NK-92 (cell line): Measurements from ENCODE around the gene ARHGAP26.

Experiments
- DNase-seq: peaks from one replicate; lab custom pipeline; 2025; ENCODE audit not compliant: unreplicated experiment; lab: John Stamatoyannopoulos, UW

ARHGAP26 gene

DNA sequence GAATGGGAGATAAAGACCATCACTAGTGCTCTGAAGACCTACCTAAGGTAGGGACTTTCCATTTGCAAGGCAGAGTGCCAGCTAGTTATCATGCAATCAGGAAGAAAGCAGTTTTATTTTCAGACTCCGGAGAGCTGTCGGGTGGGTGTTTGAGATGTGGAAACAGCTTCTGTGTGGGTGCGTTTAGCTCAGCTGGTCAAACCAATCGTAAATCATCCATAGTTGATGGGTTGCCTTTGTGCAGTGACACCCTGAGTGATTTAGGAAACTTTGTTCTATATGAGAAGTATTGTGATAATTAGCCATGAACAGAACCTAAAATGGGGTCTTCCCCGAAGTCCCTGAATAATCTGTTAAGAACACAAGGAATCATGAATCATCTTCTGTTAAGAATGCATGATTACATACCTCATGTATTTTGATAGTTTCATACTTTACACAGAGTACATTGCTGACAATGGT lies 284.3 kb downstream of the ARHGAP26 start:
- DNase-seq: no peak

DNA sequence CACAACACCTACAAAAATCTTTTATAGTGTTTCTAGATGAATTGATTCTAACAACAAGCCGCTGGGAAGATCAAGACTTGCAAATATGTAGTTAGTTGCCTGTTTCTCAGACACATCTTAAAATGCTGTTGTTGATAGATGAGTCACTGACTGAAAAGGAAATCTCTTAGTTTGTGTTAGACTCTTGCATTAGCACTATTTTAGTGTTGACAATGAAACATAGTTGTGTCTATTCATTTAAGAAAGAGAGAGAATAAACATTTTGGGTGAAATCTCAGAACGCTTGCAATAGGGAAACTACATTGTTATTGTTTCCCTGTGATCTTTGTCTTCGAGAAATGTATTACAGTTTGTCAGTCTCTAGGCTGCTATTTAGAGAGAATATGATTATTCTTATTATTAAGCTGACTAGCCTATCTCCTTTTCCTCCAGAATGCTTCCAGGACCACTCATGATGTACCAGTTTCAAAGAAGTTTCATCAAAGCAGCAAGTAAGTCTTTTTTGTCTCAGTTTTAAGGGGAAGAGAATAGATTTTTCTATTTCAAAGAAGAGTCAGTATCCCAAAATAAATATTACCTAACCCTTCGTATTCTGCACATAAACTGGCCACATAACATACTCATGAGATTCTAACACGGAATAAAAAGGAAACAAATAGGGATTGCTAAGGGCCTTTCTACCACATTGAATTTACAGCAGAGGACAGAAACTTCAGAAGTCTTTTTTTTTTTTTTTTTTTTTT lies 285.6 kb downstream of the ARHGAP26 start:
- DNase-seq: no peak

DNA sequence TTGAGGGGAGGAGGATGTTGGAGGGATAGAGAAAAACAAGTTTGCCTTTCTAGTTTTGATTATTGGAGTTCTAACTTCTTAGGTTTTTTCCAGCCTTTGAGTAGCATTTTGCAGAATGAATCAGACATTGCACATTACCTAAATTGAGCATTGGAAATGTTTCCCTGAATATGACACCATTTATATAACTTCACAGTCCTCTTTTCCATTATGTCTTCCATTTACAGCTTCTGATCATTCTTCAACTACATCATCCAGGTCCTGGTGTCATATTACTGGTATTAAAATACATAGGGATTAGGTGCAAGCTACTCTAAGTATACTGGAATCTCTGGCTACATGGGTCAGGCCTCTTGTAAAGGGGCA lies 286.1 kb downstream of the ARHGAP26 start:
- DNase-seq: no peak

DNA sequence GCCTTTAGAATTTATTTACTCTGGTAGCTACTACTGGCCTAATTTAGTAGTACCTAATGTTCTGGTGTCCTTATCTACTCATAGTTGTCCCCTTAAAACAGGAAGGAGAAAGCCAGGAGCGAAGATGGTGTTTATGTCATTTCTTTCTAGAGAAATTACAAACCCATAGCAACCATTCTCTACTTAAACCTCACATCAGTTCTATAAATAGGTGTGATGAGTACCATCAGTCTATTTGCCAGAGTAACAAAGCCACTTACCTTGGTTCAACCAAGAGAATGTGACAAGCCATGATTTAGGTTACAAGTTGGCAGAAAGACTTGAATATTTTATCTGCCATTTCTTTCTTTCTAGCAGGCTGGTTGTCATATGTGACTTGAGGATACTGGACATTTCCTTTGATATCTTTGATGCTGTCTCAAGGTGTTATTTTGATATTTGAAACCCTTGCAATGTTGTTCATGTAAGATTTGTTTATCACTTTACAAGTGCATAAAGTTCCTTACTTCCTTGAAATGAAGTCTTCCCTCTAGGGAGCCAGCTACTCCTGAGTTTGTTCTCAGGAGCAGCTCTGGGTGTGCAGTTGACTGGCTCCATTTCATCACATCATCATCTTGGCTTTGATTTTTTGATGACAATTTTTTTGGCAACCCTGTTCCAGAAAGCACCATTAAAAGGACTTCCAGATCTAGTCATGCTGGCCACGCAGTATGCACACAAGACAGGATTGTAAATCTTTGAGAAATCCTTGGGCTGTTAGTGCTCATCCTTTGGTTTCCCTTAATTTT lies 286.8 kb downstream of the ARHGAP26 start:
- DNase-seq: no peak

DNA sequence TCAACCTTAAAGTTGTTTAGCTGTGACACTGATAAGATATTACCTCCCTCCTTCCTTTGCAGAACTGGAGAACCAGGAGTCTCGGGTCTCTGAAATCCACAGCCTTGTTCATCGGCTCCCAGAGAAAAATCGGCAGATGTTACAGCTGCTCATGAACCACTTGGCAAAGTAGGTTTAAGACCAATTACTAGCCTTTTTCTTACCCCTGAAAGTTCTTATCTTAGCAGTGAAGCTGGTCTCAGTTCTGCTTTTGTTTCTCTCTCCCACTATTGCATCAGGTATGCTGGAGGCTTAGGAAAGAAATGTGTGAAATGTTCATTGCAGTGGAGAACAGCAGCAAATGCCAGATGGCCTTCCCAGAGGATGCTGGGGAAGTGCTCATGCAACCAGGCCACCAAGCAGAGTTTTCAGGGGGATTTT lies 287.4 kb downstream of the ARHGAP26 start:
- no peak for DNase-seq

DNA sequence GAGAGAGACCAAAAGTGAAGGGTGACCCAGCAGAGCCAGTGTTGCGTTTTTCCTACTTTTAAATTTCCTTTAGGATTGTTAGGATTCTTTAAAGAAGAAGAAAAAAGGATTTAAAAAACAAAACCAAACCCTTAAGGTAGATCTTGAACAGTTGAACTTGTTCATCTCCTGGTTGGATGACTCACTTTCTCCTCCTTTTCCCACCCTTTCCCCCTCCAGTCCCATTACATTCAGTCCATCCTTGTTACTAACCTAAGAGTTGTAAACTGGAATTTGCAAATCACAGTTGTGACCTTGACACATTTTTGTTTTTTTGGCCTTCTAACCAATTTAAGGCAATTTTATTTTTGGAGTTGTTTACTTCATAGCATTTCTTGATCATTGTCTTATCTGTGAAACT lies 289.2 kb downstream of the ARHGAP26 start:
- no peak for DNase-seq

DNA sequence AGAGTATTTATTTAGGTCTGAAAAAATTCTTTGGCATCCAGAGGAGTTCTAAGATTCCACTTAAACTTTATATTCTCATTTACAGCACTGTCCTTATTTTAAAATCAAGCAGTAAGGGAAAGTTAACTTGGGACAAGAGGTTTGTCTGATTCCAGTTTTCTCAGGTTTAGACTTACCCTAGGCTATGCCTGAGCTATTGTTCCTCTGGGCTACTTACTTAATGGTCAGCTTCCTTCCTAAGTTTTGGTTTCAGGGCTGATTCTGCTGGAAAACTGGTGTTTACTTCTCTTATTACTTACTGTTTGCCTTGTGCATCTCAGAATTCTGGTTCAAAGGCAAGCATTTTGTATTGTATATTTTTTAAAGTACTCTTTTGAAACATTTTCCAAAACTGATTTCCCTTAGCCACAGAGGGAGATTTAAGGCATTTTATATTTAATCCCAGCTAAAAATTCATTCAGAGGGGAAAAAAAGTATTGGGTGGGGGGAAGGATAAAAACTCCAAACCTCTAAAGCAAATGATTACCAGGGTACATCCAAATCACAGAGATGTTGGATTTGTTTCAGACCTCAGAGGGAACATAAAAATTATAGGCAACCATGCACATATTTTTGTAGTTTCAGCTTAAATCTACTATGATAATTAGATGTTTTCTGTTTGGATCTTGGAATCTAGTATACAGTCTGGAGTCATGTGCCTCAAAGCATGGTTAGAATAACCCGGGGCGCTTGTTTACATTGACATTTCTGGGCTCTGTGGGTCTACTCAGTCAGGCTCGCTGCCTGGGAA lies 290.0 kb downstream of the ARHGAP26 start:
- no peak for DNase-seq

DNA sequence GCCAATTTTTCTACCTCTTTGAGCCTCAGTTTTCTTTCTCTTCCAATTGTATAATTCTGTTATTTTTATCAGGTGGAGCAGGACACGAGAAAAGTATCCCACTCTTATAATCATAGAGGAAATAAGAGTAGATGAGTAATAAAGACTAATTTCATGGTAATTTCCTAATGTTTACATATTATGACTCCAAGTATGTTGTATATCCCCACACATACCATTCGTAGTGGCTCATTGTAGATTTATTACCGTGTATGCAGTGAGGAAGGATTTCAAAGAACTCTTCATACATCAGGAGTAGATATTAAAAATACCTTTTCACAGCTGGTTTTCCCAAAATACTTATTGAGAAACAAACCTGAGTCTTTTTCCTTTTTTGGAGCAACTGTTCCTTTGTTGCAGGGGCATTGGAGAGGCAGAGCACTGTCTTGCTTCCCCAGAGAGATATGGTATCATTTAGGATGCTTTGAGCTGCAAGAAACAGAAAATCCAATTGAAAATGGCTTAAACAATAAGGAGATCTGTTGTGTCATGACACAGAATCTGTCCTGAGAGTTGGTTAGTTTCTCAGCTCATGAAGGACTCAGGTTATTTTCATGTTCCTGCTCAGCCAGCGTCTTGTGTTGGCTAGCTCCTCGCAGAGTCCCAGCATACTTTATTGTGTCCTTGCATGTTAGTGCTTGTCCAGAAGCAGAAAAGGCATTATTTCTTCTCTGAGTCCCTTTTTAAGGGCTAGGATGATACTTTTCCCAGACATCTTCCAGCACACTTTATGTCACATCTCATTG lies 291.2 kb downstream of the ARHGAP26 start:
- no peak for DNase-seq

DNA sequence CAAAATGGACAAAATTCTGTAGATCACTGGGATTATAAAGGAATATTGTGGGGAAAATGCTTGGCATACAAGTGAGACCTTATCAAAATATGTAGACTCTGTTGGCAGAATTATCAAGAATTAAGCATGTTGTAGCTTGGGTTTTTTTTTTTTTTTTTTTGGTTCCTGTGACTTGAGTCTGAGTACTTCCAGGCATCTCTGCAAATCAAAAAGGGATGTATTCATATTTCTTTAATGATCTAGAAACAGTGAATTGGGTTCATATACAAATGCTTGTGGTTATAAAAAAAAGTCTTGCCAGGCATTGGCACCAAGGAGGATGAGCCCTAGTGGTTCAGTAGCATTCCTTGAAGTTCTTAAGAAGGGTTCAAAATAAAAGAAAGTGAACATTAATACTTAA lies 292.2 kb downstream of the ARHGAP26 start:
- no peak for DNase-seq

DNA sequence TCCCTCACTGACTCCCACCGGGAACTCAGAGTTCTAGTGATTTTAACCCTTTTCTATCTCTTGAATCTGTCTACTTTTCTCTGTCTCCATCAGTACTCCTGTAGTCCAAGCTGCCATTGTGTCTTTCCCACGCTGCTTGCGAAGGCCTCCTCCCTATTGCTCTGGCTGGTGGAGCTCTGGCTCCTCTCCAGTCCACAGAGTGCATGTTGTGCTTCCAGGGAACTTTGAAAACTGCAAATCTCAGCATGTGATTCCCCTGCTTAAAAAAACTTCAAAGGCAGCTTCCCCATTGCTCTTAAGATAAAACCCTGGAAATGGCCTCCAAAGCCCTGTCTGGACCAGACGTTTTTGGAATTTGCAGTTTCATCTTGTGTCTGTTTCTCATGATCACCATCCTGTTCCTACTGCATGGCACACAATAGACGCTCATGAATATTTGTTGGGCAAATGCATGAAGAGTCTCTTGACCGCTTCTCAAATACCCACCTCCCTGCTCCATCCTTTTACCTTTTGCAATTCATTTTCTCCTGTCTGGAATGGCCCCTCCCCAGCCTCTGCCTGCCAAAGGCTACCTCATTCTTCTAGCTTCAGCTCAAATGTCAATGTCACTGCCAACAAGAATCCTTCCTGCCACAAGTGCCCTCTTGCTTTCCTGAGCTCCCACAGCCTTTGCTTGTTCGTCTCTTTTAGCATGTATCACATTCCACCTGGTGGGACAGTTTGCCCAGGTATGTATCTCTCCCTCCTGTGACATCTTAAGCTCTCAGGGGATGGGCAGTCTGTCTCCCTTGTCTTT lies 293.2 kb downstream of the ARHGAP26 start:
- DNase-seq: no peak

DNA sequence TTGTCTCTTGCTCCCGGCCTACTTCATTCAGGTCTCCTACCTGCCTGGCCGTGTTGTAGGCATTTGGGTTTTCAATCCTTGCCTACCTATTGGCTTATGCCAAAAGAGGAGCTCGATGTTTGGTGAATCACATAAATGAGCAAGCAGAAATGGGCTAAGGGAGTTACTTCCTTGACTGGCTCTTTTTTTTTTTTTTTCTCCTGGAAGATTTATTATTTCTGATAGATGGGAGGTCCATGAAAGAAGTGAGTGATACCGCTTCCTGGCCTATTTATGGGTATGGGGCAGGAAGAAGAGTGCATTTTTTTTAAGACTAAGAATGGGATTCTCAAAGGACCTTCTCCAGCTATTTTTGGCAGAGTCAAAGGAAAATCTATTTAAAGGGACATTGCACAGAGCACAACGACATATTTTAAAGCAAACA lies 294.1 kb downstream of the ARHGAP26 start:
- no peak for DNase-seq

DNA sequence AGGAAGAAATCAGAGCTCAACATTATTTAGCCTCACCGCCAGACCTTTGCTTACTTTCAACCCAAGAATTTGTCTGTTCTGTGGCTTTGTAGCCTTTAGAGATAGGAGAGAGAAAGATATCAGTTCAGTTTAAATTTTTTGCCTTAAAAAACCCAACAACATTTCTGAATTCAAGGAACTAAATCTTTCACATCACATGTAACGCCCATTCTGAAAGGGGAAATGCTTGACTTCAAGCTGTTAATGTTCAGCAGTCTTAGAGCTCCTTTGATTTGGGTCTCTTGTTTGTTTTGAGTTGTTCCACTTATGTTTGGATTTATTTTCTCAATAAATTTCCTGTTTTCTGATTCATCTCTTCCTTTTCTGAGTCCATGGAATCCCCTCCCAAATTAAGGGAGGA lies 294.5 kb downstream of the ARHGAP26 start:
- no peak for DNase-seq

DNA sequence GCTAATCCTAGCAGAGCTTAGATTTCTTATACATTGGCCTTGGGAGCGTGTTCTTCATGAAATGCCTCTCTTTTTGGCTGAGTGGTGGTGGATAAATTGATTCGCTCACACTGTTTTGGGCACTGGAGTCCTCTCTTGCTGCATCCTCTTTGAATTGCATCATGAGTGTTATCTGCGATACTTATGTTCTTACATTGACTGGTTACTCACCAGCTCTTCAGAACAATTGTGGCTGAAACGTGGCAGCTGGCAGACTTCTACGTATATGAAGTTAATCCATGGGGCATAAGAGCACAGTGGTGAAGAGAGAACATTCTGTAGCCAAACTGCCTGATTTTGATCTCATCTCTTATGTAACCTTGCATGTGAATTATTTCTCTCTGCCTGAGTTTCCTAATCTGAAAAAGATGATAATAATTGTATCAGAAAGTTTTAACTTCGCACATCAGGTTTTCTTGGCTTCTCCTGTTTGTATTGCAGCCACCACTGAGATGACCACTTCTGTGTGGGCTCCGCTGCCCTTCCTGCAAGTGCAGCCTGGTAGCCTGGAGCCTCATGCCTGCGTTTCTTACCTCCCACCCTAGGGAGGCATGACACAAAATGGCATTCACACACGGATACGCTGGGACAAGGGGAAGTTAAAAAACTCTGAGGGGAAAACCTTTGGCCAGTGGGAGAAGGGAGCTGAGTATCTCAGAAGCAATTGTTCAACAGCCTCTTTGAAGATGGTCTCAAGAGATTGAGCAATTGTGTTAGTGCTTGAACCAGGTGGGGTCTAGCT lies 295.2 kb downstream of the ARHGAP26 start:
- no peak for DNase-seq

DNA sequence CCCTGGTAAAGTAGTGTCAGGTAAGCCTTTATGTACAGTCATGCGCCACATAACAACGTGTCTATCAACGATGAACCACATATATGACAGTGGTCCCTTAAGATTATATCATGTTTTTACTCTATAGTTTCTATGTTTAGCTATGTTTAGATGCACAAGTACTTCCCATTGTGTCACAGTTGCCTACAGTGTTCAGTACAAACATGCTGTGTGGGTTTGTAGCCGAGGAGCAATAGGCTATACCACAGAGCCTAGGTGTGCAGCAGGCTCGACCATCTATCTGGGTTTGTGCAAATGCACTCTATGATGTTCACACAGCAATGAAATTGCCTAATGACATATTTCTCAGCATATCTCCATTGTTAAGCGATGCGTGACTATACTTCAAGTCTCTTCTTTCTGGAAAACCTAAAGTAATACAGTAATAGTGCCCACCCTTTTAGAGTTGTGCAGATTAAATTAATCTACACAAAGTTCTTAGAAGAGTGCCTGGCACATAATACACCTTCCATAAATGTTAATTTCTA lies 295.9 kb downstream of the ARHGAP26 start:
- DNase-seq: no peak

DNA sequence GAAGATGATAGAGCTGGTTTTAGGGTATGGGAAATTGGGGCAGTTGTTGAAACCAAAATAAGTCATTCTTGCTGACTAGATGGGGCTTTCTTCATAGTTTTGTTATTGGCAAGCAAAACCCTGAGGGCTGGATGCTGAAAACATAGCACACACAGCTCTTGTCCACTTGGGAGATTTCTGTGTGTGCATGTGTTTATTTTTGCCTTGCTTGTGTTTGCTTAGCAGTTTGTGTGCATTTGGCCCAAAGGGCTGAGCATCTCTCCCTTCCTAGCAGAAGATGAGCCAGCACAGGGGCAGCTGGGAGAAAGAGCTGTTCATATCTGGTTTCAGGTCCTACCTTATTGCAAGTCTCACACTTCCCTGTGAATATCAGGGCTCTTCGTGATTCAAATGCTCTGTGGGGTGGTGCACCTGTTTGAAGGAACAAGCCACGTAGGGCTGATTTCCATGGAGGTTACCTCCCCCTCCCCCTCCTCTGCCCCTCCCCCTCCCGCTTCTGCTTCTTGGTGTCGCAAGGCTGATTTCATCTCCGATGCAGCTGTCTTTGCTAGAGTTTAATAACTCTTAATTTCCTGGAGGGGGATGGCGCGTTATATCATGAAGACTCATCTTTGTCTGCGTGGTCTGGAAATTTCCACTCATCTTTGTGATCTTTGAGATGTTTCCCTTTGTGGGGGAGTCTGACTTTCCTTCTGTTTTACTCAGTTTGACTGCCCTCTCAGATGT lies 296.5 kb downstream of the ARHGAP26 start:
- no peak for DNase-seq

DNA sequence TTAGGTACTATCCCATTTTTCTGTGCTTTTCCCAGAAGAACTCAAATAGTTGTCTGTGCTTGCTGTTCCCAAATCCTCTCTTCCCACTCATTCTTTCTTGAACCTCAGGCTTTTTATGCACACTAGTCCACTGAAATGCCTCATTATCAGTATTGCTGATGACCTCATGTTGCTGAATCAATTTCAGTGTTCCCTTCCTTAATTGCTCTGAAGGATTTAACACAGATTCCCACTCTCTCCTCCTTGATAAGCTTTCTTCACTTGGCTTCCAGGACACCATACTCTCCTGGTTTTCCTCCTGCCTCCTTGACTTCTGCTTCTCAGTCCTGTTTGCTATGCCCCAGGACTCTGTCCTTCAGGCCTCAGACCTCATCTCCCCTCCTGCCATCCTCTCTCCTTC lies 298.5 kb downstream of the ARHGAP26 start:
- DNase-seq: no peak

DNA sequence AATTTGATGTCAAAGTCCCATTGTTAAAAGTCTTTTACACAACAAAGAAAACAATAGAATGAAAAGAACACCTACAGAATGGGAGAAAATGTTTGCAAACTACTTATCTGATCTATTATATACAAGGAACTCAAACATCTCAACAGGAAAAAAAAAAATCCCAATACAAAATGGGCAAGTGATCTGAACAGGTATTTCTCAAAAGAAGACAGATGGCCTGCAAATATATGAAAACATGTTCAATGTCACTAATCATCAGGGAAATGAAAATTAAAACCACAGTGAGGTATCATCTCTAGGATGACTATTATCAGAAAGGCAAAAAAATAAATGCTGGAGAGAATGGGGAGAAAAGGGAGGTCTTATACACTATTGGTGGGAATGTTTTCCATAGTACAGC lies 301.8 kb downstream of the ARHGAP26 start:
- no peak for DNase-seq

DNA sequence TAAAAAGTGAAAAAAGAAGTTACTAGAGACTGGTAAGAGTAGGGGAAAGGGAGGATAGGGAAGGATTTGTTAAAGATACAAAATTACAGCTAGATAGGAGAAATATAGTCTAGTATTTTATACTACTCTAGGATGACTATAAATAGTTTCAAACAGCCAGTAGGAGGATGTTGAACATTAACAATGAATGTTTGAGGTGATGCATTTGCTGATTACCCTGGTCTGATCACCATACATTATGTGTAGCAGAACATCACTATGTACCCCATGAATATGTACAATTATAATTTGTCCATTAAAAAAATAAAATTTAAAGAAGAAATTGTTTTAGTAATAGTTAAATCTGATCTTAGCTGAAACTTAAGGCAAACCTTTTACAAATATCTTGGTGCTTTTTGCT lies 302.6 kb downstream of the ARHGAP26 start:
- no peak for DNase-seq
